EH (cell line): ENCODE measurements around the gene CARMIL3.
A peak's percentile ranks its signal among the peaks of the same experiment; 100 is the strongest.
"Not testable (repeated sequence)": the region's sequence is repeated elsewhere in the genome, so short reads cannot be mapped to it uniquely, and the experiment has no call there.

ENCODE experiments used
- DNase-seq: peaks from one replicate; pipeline ENCODE4 v3.0.0-alpha.2; 2015; ENCODE audit warnings: low read depth

CARMIL3 gene, protein sequence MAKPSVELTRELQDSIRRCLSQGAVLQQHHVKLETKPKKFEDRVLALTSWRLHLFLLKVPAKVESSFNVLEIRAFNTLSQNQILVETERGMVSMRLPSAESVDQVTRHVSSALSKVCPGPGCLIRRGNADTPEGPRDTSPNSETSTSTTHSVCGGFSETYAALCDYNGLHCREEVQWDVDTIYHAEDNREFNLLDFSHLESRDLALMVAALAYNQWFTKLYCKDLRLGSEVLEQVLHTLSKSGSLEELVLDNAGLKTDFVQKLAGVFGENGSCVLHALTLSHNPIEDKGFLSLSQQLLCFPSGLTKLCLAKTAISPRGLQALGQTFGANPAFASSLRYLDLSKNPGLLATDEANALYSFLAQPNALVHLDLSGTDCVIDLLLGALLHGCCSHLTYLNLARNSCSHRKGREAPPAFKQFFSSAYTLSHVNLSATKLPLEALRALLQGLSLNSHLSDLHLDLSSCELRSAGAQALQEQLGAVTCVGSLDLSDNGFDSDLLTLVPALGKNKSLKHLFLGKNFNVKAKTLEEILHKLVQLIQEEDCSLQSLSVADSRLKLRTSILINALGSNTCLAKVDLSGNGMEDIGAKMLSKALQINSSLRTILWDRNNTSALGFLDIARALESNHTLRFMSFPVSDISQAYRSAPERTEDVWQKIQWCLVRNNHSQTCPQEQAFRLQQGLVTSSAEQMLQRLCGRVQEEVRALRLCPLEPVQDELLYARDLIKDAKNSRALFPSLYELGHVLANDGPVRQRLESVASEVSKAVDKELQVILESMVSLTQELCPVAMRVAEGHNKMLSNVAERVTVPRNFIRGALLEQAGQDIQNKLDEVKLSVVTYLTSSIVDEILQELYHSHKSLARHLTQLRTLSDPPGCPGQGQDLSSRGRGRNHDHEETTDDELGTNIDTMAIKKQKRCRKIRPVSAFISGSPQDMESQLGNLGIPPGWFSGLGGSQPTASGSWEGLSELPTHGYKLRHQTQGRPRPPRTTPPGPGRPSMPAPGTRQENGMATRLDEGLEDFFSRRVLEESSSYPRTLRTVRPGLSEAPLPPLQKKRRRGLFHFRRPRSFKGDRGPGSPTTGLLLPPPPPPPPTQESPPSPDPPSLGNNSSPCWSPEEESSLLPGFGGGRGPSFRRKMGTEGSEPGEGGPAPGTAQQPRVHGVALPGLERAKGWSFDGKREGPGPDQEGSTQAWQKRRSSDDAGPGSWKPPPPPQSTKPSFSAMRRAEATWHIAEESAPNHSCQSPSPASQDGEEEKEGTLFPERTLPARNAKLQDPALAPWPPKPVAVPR (N-terminal part only)

DNA sequence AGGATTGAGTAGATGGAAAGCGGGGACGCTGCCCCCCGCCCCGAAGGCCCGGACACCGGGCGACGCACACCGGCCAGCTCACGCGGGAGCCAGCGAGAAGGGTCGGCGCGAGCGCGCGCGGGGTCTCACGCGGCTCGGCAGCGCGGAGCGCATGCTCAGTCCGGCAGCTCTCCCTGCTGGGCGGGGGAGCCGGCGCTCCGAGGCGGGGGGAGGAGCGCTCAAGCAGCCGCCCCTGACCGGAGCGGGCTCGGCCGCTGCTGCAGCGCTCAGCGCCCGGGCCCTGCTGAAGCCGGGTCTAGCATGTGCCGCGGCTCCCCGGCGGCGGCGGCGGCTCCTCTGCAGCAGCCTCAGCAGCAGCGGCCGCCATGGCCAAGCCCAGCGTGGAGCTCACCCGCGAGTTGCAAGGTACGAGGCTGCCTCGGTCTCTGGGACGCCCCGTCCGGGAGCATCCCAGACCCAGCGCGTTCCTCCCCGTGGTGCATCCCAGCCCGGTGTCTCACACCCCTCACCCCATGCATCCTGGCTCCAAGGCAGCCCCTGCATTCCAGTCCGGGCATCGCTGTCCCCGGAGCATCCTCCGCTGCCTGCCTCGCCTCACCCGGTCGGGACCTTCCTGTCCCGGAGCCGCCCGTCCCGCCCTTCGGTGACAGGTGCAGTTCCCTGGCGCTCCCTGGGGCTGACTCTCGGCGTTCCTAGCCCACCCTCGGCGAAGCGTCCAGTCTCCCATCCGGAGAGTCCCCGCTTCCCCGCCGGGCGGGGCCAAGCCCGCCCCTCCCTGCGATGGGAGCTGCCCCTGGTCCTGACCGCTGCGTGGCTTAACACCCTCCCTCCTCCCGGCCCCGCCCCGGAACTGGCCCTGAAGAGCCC lies at the start of gene CARMIL3:
Gene CARMIL3 (plus strand): TSS at position 221 of the 867 bp plus-strand sequence. CDS start 145 bp downstream, at position 366.
- DNase-seq = peak; percentile 57

DNA sequence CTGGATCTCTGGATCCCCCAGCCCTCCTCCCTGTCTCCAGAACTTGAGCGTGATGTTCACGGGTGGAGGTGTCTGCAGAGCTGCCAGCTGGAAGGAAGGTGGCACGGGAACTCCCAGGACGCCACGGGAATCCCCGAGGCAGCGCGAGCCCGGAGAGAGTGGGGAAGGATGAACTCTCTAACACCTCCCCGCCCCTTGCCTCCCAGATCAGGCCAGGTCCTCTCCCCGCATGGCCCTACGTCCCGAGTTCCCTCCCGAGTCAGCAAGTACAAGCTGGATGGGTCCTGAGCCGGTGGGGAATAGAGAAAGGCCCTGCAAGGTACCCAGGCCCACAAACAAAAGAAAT lies 45.4 kb upstream of the CARMIL3 start:
- not testable (repeated sequence) for DNase-seq

DNA sequence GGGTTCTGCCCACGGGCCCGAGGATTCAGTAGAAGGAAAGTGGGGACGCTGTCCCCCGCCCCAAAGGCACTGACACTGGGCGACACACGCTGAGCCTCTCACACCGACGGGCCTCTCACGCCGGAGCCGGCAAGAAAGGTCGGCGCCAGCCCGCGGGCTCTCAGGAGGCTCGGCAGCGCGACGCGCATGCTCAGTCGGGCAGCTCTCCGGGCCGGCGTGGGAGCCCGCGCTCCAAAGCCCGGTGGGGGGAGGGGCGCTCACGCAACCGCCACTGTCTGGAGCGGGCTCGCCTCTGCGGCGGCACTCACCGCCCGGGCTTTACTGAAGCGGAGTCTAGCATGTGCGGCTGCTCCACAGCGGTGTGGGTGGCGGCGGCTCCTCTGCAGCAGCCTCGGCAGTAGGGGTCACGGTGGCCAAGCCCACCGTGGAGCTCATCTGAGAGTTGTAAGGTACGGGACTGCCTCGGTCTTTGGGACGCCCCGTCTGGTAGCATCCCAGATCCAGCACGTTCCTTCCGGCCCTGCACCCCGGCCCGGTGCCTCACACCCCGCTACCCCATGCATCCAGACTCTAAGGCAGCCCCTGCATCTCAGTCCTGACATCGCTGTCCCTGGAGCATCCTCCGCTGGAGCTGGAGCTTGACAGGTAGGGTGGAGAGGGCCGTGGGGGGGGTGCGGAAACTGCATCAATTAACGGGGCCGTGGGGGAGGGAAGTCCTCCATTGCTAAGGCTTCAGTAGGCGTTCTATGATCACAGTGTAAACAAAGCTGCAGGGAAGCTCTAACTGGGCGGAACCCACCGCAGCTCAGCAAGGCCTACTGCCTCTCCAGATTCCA lies 44.8 kb upstream of the CARMIL3 start:
- peak; percentile 46 for DNase-seq

DNA sequence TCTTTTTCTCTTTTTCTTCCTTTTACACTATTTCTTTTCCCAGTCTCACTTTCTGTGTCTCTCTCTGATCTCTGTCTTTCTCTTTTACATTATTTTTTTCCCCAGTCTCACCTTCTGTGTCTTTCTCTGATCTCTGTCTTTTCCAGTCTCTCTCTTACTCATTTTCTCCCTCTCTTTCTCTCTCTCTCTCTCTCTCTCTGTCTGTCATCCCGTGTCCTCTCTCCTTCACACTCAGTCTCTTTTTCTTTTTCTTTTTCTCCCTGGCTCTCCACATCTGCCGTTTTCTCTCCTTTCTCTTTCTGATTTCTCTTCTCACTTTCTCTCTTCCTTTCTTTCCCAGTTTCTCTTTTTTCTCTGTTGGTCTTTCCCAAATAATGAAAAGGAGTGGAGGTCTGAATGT lies 40.8 kb upstream of the CARMIL3 start:
- DNase-seq = no peak

DNA sequence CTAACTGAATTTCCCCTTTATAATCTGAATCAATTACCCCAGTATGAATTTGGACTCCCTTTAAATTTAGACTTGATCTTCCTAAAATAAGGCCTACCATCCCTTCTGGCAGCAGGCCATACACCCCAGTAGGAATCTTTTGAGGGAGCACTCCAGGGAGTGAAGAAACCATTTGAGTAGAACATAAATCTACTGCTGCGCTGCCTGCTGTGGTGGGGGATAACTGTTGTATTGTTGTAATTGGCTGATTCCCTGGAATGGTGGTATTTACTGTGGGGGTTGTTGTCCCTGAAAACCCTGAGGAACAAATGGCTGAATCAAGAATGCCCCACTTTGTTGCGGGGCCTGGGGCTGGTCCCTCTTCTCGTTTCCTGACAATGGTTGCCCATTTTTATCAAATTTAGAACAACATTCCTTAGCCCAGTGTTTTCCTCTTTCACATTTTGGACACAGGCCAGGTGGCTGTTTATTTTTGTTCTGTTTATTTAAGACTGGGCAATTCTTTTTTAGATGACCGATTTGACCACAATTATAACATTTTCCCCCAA lies 39.0 kb upstream of the CARMIL3 start:
- peak; percentile 19 for DNase-seq

DNA sequence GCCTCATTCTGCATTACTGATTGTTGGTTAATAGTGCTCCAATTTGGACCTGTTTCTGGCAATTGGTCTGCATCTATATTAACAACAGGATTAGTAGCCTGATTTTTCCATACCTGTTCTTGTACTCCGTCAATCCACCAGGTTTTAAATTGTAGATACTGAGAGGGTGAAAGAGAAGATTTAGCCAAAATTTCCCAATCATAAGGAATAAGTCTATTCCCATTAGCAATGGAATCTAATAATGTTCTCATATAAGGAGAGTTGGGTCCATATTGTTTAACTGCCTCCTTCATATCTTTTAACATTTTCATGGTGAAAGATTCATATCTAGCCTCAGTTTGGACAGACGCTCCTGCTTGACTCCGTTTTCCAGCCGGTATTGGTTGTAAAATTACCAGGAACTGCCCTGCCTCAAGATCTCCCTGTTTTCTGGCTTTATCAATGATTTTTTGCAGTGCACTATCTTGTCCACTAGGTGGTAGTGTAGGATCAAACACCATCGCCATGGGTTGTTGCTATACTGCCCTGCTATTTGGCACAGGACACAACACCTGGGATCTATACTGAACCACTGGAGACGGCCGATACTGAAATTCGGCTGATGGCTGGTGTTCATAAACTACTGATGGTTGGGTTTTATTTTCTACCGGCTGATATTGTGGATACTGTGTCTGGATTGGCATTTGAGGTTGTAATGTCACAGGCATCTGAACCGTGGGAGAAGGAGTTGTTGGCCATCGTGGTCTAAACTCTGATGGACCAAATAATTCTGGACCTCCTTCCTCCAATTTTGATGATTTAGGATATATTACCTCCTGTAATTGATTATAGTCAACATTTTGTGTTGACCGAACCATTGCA lies 37.9 kb upstream of the CARMIL3 start:
- peak; percentile 75 for DNase-seq

DNA sequence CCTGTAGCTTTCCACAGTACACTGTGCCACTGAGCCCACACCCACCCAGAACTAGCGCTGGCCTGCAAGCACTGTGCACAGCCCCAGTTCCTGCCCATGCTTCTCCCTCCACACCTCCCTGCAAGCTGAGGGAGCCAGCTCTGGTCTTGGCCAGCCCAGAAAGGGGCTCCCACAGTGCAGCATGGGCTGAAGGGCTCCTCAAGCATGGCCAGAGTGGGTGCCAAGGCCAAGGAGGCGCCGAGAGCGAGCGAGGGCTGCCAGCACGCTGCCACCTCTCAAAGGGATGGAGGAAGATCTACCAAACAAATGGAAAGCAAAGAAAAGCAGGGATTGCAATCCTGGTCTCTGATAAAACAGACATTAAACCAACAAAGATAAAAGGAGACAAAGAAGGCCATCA lies 36.1 kb upstream of the CARMIL3 start:
- not testable (repeated sequence) for DNase-seq

DNA sequence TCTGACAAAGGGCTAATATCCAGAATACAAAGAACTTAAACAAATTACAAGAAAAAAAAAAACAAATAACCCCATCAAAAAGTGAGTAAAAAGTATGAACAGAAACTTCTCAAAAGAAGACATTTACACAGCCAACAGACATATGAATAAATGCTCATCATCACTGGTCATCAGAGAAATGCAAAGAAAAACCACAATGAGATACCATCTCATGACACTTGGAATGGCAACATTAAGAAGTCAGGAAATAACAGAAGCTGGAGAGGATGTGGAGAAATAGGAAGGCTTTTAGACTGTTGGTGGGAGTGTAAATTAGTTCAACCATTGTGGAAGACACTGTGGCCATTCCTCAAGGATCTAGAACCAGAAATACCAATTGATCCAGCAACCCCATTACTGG lies 32.8 kb upstream of the CARMIL3 start:
- peak; percentile 16 for DNase-seq

DNA sequence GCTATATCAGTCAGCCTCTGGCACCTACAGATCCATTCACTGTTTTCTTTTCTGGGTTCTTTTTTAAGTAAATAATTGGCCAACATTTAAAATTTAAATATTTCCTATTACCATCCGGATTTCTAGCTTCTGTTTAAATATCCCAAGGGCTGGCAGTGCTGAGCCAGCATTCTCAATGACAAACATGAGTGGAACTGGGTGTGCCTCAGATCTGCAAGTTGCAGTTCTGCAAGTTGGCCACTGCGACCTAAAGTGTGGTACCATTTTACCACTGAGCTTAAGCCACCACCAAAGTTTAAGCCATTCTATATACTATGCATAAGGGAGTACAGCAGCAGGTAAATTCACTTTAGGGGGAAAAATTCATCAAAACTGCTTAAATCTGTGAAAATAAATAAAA lies 31.9 kb upstream of the CARMIL3 start:
- not testable (repeated sequence) for DNase-seq

DNA sequence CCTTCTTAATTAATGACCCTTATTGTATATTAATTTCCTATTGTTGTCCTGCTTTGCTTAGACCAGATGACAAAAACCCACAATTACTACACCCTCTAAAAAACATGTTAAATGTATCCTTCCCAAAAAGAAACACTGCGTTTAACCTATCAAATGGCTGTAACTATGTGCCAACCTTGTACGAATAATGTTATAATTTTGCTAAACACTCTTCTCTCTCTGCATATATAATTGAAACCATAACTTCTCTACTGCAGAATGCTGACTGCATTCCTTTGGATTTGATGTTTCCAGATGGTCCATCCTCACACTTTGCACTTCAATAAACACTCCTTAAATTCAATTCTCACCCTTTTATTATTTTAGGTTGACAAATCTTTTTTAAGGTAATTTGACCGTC lies 31.3 kb upstream of the CARMIL3 start:
- DNase-seq = not testable (repeated sequence)

DNA sequence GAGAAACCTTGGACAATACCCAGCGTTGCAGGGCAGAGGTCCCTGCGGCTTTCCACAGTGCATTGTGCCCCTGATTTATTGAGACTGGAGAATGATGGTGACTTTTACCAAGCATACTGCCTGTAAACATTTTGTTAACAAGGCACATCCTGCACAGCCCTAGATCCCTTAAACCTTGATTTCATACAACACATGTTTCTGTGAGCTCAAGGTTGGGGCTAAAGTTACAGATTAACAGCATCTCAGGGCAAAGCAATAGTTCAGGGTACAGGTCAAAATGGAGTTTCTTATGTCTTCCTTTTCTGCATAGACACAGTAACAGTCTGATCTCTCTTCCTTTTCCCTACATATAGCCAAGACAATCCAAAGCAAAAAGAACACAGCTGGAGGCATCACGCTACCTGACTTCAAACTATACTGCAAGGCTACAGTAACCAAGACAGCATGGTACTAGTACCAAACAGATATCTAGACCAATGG lies 26.8 kb upstream of the CARMIL3 start:
- DNase-seq = not testable (repeated sequence)

DNA sequence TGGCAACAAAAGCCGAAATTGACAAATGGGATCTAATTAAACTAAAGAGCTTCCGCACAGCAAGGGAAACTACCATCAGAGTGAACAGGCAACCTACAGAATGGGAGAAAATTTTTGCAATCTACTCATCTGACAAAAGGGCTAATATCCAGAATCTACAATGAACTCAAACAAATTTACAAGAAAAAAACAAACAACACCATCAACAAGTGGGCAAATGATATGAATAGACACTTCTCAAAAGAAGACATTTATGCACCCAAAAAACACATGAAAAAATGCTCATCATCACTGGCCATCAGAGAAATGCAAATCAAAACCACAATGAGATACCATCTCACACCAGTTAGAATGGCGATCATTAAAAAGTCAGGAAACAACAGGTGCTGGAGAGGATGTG lies 22.1 kb upstream of the CARMIL3 start:
- not testable (repeated sequence) for DNase-seq

DNA sequence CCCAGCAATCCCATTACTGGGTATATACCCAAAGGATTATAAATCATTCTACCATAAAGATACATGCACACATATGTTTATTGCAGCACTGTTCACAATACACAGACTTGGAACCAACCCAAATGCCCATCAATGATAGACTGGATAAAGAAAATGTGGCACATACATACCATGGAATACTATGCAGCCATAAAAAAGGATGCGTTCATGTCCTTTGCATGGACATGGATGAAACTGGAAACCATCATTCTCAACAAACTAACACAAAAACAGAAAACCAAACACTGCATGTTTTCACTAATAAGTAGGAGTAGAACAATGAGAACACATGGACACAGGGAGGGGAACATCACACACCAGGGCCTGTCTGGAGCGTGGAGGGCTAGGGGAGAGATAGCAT lies 20.5 kb upstream of the CARMIL3 start:
- DNase-seq = not testable (repeated sequence)

DNA sequence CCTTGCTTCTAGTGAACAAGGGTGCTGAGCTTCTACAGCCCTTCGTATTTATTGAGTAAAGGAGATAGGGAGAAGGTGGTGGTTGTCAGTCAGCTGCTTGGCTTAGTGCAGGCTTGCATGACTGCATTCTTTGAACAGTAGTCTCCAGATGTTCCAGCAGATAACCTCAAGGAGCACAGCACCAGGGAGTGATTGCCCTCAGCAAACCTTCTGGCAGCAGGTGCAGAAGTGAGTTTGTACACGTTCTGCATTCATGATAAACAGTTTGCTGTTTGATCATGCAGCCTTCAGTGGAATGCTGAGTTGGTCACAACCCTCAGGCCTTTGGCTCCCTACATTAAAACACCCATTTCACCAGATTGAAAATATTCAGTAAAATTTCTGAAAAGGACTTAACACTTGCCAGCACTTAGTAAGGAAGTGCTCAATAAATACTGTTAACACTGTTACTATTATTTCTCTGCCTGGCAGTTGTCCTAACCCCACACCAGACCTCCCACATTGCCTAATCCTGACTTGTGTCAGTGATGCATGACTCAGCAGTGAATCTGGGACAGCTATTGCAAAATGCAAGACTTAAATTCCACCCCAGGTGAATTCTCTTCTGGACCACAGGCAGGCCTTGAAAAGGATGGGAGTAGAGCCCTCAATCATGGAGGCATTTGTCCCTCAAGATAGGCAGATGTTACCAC lies 18.9 kb upstream of the CARMIL3 start:
- DNase-seq = peak; percentile 77

DNA sequence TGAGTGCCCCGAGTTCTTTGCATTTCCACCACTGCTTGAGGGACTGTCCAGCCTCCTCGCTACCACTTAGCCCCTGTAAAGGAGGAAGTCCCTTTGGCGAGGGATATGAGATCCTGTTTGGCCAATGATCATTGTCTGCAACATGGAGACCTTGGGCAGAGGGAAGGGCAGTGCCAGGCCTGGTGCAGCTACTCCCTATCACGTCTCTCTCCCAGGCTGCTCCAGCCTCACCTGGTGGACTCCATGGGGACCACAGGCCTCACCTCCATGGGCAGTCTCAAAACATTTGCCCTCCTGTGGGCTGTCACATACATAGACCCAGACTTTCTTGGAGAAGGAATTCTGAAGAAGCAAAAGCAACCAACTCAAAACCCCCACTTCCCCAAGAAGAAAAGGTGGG lies 16.0 kb upstream of the CARMIL3 start:
- DNase-seq = not testable (repeated sequence)

DNA sequence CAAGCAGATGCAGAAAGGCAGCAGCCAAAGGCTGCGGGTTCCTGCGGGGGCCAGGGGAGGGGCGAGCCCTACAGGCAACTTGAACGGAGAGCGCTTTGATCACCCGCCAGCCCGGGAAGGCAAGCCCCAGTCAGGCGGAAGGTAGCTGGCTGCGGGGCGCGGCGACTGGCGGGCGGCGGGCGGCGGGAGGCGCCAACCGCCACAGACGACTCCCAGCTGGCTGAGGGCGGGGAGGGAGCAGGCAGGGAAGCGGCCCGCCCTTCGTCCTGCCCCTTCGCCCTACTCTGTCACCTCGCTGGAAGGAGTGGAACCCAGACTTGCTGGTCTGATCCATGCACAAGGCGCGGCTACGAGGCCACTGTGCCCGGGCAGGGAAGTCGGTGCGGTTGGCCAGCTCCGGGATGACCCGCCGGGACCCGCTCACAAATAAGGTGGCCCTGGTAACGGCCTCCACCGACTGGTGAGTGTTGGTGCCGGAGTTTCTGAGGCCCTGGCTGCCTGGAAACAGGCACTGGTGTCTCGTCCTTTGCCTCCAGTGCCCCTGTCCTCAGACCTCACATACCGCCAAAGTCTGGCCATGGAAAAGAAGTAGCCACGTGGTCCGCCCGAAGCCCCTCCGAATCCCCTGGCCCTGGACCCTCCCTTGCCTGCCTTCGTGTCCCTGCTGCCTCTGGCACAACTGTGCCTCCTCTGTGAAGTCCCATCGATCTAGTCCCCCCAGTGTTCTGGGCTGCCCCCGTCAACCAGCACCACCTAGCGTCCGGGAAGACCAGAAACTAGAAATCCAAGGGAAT lies 15.4 kb upstream of the CARMIL3 start:
- DNase-seq = peak; percentile 71

DNA sequence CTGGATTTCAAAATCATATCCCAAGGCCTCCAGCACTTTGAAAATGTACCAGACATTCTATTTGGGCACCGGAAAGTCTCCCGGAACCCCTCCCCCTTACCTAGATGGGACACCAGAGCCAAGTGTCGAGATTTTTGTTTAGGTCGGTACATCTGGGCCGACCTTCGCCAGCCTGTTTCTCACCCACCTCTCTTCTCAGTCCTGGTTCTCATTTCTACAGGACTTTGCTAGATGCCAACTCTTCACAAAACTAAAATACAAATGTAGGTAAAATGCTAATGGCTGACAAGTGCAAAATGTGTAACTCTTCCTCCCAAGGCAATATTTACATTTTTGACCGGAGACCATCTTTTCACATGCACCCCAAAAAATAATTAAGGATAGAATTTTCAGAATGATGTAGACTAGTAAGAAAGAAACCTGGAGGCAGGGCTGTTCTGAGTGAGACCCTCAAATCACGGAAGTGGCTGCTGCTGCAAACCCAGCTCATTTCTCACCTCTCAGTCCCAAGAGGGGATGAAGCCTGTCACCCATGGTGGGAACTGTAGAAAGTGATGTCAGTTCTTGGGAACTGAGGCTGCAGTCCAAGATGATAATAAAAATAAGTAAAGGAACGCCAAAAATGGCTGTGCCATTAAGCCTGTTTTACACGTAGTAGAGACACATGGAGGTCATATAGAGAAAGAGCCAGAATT lies 14.7 kb upstream of the CARMIL3 start:
- DNase-seq = not testable (repeated sequence)
